DMS114 treated with DMSO at 0.1 percent for 48 hours (cell line): ENCODE results near the gene POU5F1.
"Not testable (repeated sequence)": the region's sequence is repeated elsewhere in the genome, so short reads cannot be mapped to it uniquely, and the experiment has no call there.

ENCODE experiments used
- DNase-seq: peaks from one replicate; lab custom pipeline; 2025; ENCODE audit not compliant: unreplicated experiment; lab: John Stamatoyannopoulos, UW

Gene POU5F1

DNA sequence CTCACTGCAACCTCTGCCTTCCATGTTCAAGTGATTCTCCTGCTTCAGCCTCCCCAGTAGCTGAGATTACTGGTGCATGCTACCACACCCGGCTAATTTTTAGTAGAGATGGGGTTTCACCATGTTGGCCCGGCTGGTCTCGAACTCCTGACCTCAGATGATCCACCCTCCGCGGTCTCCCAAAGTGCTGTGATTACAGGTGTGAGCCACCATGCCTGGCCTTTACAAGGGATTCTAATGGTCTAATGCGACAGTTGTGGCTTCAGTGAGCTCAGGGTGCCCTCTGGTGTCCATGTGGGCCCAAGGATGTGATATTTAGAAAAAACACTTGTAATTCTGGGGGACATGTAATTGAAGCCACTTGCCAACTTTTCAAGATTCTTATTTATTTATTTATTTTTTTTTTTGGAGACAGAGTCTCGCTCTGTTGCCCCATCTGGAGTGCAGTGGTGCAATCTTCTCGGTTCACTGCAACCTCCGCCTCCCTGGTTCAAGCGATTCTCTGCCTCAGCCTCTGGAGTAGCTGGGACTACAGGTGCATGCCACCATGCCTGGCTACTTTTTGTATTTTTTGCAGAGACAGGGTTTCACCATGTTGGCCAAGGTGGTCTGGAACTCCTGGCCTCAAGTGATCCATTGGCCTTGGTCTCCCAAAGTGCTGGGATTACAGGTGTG is 22.1 kb upstream of the POU5F1 start:
- DNase-seq = peak; percentile 75

DNA sequence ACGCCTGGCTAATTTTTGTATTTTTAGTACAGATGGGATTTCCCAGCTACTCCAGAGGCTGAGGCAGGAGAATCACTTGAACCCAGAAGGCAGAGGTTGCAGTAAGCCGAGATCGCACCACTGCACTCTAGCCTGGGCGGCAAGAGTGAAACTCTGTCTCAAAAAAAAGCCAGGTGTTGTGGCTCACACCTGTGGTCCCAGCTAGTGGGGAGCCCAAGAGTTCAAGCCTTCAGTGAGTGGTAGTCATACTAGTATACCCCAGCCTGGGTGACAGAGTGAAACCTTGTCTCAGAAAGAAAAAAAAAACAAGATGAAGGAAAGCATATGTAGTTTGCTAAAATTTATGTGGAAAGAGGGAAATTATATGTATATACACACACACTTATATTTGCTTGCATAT is 20.0 kb upstream of the POU5F1 start:
- no peak for DNase-seq

DNA sequence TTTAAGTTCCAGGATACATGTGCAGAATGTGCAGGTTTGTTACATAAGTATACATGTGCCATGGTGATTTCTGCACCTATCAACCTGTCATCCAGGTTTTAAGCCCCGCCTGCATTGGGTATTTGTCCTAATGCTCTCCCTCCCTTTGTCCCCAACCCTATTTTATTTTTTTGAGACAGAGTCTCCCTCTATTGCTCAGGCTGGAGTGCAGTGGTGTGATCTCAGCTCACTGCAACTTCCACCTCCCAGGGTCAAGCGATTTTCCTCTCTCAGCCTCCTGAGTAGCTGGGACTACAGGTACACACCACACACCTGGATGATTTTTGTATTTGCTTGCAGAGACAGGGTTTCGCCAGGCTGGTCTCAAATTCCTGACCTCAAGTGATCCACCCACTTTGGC is 18.7 kb upstream of the POU5F1 start:
- DNase-seq = not testable (repeated sequence)

DNA sequence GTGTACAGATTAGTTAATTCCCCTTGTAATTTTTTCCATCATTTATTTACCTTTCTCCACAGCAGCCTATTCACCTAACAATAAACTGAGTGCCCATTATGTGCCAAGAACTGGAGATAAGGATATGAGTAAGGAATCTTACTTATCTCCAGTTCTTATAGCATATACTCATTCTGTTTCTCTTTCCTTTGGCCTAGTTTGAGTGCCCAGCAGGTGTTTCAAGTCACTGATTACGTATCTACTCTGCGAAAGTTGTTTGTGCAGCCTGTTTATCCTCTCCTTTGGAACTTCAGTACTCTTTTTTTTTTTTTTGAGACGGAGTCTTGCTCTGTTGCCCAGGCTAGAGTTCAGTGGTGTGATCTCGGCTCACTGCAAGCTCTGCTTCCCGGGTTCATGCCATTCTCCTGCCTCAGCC is 17.3 kb upstream of the POU5F1 start:
- DNase-seq = no peak

DNA sequence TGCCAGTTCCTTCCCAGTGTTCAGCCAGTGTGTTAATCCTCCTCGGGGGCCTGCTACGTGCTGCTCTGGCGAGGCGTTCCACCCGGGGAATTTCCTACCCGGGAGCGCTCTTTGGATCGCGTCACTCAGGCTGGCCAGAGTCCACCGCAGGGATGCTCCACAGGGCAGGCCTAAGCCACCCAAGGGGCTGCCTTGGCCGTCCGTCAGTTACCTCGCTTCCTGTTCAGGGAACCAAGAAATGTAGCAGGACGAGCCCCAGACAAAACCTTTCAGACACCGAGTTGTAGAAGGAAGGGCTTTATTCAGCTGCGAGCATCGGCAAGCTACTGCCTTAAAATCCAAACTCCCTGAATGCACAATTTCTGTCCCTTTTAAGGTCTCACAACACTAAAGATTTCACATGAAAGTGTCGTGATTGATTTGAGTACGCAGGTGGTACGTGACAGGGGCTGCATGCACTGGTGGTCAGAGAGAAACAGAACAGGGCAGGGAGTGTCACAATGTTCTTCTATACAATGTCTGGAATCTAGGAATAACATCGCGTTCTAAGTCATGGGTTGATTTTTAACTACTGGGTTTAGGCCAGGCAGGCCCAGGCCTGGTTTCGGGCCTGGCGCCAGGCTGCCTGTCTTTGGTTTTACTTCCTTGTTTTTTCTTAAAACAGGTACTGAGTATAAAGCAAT is 15.7 kb upstream of the POU5F1 start:
- no peak for DNase-seq

DNA sequence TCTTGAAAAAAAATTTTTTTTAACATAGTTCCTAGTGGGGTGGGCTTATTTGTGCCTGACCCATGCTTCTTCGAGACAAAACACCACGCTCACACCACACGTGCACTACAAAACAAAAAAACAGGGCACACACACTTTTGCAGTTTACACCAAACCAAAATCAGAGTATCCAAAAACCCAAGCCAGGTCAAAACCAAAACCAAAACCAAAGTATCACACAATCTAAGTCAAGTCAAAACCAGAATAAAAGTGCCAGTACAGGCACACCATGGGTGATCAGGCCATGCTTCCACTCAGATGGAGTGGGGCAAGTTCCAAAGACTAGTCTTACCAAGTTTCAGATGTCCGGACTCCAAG is 15.2 kb upstream of the POU5F1 start:
- DNase-seq = not testable (repeated sequence)

DNA sequence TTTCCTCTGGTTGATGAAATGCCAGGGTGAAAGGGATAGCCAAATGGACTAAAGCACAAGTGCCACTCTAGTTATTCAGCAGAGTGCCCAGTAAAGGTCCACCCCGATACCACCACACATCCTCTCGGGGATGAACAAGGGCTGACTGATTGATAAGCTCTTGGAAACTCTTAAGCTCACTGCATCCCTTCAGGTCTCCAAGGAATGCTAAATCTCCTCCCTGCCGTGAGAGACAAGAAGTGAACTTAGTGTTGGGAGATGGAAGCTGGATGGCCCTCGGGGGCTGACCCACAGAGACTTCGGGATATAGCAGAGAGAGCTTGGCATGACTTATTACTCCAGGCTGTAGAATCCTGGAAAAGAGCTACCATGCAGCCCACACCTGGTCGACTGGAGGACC is 13.4 kb upstream of the POU5F1 start:
- DNase-seq = not testable (repeated sequence)

DNA sequence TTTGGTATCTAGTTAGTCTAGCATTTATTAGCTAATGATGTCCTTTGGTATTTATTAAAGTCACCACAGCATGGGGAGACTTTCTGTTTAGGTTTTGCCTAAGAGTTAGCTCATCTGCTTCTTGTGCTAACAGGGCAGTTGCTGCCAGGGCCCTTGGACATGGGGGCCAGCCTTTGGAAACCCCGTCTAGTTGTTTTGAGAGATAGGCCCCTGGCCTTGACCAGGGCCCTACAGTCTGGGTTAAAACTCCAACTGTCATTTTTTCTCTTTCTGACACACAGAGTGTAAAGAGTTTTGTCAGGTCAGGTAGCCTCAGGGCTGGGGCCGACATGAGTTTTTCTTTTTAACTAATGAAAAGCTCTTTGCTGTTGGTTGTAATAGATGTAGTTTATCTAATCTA is 12.8 kb upstream of the POU5F1 start:
- not testable (repeated sequence) for DNase-seq

DNA sequence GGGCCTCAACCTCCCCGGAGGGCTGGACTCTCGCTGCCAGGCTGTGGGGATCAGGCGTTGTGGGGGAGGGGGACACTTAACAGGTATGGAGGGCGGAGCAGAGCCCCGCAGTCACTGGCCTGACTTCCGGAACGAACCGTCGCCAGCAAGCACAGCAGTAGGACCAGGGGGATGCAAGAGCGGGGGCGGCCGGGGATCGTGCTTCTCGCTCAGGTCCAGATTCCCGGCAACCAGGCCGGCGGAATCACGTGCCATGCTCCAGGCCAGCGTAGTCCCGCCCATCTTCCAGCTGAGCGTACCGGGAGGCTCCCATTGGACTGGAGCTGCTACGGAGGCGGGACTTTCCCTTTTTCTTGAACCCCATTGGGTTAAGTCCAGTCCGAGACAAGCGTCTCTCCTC is 10.0 kb upstream of the POU5F1 start:
- DNase-seq = no peak

DNA sequence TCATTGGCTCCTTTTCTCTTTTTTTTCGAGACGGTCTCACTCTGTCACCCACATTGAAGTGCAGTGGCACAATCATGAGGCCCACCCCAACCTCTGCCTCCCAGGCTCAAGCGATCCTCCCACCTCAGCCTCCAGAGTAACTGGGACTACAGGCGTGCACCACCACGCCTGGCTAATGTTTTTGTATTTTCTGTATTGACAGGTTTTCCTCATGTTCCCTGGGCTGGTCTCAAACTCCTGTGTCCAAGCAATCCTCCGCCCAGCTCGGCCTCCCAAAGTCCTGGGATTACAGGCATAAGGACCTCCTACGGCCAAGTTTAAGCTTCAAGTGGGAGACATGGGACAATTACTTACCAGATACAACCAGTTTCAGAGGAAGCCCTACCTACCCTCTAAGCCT is 9.4 kb upstream of the POU5F1 start:
- no peak for DNase-seq

DNA sequence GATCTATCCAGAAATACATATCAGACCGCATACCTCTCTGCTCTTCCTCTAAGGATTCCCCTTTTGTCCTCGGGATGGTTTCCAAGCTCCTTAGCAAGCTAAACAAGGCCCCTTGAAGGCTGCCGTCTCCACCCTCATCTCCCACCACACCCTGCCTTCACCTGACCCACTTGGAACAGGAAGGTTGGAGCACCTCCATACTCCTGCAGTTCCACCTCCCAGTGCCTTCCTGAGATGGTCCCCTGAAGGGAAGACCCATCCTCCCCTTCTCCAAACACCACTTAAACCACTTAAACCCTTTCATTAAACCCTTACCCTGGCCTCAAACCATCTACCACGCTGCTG is 8.5 kb upstream of the POU5F1 start:
- no peak for DNase-seq

DNA sequence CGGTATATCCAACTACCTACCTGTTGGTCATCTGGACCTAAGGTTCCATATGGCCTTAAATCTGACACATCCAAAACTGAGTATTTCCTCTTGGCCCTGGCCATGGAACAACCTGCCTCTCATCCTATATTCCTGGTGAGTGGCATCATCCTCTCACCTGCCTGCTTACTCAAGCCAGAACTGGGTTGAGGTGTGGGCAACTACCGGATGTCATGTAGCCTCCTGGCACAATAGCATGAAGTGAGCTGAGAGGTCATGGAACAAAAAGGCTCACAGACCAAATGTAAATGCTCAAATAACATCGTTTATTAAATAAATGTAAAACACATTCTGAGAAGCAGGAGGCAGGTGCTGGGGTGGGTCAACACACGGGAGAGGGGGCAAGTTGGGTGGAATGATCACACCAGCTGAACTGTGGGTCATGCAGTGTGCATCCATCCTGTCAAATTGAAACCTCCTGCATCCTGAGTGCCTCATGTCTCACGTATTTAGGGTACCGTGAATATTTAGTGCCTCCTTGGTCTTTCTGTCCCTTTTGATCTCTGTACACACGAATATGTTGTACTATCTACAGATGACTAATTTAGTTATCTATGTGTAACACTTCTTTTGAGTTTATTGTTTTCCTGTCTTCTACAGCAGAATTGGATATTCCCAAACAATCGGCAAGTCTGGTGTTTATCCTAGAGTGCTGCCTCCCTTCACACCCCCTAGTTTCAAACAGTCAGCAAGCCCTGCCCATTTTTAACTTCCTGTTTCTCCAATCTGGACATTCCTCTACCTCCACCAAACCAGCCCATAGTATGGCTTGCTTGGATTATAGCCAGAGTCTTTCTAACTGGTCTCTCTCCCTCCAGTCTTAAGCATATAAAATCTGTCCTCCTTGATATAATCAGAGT is 7.9 kb upstream of the POU5F1 start:
- no peak for DNase-seq

DNA sequence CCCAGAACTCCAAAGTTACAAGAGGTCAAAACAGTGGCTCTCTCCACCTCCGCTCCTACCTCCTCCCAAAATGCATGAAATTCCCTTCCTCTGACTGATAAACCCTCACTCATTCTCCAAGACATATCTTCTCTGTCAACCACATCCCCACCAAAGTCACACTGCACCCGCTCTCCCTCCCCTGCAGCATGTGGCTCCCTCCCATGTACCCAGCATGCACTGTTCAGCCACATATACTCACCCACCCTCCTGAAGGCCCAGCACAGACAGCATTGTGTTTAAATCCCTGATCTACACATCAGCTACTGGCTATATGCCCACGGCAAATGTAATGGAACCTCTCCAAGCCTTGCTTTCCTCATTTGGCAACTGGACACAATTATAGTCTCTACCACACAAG is 5.5 kb upstream of the POU5F1 start:
- DNase-seq = no peak

DNA sequence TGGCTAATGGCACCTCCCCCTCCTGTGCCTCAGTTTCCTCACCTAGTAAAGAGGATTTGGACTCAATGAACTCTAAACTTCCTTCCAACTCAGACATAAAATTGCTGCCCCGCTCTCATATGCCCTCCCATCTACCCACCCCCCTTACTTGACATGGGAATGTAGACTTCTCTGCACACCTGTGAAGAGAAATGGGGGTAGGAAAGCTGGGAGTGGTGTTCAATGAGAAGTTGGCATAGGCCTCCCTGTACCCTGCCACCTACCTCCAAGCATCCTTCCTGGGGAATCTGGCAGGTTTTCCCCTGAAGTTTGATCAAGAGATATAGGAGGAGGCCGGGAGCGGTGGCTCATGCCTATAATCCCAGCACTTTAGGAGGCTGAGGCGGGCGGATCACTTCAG is 3.9 kb upstream of the POU5F1 start:
- DNase-seq = no peak

DNA sequence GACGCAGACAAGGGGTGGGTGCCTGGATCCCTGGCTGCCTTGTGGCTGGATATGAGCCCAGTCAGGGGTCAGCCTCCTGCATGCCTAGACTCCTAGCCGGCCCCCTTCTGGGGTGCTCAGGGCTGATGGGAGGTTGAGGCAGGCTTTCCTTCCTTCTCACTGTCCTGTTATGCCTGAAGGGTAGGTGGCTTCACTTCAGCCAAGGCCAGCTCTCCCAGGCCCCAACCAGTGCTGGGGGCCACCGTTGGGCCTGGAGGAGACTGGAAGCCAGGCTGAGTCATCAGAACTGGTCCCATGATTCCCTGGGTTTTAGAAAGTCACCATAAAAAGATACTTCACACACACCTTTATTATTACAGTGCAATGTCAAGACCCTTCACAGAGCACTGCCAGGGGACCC is 2.9 kb upstream of the POU5F1 start:
- DNase-seq = no peak

DNA sequence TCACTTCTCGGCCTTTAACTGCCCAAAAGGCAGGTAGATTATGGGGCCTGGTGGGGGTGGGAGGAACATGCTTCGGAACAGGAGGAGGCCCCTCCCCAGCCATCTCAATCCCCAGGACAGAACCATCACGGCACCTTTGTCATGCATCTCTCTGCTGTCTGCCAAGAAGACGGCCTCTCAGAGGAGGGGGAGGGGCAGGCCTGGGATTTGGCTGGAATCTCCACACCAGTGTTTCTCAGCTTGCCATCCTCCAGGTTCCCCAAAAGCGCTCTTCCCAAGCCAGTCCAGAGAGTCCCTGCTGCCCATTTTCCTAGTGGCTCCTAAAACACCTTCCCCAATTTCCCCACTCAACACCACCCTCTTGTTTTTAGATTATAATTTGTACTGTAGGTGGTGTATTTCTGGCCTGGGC is 2.5 kb upstream of the POU5F1 start:
- no peak for DNase-seq

DNA sequence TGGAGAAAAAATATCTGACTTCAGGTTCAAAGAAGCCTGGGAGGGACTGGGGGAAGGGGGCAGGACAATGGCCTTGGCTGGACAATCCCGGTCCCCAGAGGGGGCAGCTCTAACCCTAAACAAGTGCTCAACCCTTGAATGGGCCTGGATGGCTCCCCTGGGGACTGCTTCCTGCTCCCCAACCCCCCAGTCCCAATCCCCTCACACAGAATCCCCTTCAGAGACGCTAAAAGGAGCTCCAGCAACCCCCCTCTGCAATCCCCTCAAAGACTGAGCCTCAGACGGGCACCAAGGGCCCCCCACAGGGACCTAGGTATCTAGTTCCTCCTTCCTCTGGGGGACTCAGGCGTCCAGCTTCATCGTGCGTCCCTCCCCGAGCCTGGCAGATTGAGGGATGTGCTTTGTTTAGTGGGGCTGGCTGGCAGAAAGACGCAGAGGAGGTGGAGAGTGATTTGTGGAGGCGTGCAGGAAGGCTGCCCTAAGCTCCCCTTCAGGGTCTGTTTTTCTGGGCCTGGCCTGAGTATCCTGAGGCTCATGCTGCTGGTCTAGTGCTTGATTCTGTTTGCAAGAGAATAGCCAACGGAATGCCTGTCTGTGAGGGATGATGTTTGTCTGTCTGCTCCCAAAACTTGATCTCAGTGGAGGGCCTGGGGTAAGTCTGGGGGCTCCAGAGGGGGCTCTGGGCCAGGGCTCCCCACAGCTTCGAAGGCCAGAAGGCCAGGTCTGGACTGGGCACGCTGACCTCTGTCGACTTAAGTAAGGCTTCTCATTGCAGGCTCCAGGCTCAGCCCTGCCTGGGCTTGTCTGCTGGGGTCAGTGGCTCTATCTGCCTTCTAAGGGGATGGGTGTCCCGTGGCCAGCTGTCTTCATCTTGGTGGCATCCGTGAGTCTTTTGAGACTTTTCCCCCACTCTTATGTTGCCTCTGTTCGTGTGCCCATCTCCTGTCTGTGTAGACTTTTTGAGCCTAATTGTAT is 1.7 kb upstream of the POU5F1 start:
- no peak for DNase-seq

DNA sequence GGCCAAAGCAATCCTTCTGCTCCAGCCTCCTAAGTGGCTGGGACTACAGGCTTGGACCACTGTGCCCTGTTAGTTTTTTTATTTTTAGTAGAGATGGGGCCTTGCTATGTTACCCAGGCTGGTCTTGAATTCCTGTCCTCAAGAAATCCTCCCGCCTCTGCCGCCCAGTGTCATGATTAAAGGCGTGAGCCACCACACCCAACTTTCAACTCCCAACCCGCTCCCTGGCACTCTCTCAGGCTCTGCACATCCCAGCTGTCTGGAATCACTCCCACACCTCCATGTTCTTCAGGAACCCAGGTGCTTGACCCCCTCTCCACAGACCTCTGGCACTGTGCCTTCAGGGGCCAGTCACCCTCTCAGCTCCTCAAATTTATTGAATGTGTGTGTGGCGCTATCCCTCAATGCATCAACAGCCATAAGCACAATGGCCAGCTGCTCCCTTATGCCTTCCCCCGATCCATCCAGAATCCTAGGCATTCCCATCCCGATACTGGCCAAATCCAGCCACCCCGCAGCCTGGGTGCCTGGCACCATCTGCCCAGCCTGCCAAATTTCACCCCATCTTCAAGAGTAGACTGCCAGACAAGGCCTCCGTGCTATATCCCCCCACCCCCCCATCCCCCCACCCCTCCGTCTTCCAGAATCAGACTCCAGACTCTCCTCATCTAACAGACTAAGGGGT is 647 bp upstream of the POU5F1 start:
- no peak for DNase-seq

DNA sequence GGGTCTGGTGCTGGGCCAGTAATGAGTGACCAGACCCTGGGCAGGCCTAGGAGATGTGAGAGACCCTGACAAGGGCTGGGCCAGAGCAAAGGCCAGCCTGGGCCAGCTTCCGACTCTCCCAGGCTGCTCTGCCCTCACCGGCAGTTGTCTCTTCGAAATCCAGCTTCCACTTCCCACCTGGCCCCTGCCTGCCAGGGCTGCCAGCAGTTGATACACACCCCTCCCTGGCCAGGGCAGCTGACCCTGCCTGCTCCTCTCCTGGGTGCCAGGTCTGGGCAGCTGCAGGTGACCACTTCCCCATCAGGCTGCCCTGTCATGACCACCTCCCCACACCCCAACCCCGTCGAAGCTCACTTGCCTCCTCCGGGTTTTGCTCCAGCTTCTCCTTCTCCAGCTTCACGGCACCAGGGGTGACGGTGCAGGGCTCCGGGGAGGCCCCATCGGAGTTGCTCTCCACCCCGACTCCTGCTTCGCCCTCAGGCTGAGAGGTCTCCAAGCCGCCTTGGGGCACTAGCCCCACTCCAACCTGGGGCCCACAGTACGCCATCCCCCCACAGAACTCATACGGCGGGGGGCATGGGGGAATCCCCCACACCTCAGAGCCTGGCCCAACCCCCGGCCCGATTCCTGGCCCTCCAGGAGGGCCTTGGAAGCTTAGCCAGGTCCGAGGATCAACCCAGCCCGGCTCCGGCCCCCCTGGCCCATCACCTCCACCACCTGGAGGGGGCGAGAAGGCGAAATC is 453 bp downstream of the POU5F1 start:
- DNase-seq = not testable (repeated sequence)
